K562 (cell line): ENCODE measurements around the gene IQSEC3.
"Not testable (repeated sequence)": the region's sequence is repeated elsewhere in the genome, so short reads cannot be mapped to it uniquely, and the experiment has no call there.

Experiments used
- ELF4 ChIP-seq: fragments of 450-650 bp; formaldehyde crosslinking; IDR thresholded peaks from 2 replicates; pipeline ENCODE4 v1.4.0; 2022; ENCODE audit warnings: missing genetic modification characterization
- EZH2 ChIP-seq: IDR thresholded peaks from 2 replicates; pipeline ENCODE4 v1.6.1; 2012; ENCODE audit warnings: low read depth, mild to moderate bottlenecking, inconsistent platforms, low read length, borderline replicate concordance
- GABPA ChIP-seq: fragments of 200-800 bp; sonication (Bioruptor generic); conservative IDR thresholded peaks from 2 replicates; pipeline ENCODE4 v1.6.1; 2016; ENCODE audit warnings: low read depth, missing genetic modification characterization, missing compliant biosample characterization
- PBX2 ChIP-seq, 2 experiments: IDR thresholded peaks in 1 of 2; conservative IDR thresholded peaks in 1 of 2; 2 replicates each; pipeline ENCODE4 v1.6.1; 2016; ENCODE audit warnings: low read depth in 2 of 2, mild to moderate bottlenecking in 1 of 2, missing compliant biosample characterization in 1 of 2, missing genetic modification characterization in 1 of 2, moderate library complexity in 1 of 2
- POLR2AphosphoS2 ChIP-seq: IDR thresholded peaks from 2 replicates; pipeline ENCODE4 v1.6.1; 2012; ENCODE audit warnings: low read length, improper control_type of control experiment
- ZNF12 ChIP-seq: sonication (generic); formaldehyde crosslinking; IDR thresholded peaks from 2 replicates; pipeline ENCODE4 v1.4.0; 2020; ENCODE audit warnings: mild to moderate bottlenecking, missing genetic modification reagents
- ZNF76 ChIP-seq: fragments of 250-450 bp; sonication (Bioruptor Pico); IDR thresholded peaks from 2 replicates; pipeline ENCODE4 v1.4.0; 2020; ENCODE audit warnings: mild to moderate bottlenecking, moderate library complexity, borderline replicate concordance
- TF ChIP-seq, protein P1 (sequence below): fragments of 450-650 bp; IDR thresholded peaks from 2 replicates; pipeline ENCODE4 v1.6.1; 2016; ENCODE audit warnings: borderline replicate concordance
- TF ChIP-seq, protein P2 (sequence below): fragments of 250-450 bp; sonication (Bioruptor Pico); IDR thresholded peaks from 2 replicates; pipeline ENCODE4 v1.5.0; 2020; ENCODE audit warnings: mild to moderate bottlenecking
- TF ChIP-seq, protein P3 (sequence below): fragments of 150-350 bp; IDR thresholded peaks from 2 replicates; pipeline ENCODE4 v1.6.1; 2014; ENCODE audit warnings: low read depth, mild to moderate bottlenecking, low read length, borderline replicate concordance
- TF ChIP-seq, protein P4 (sequence below), 3 experiments: IDR thresholded peaks in 2 of 3; conservative IDR thresholded peaks in 1 of 3; 2 replicates each; pipeline ENCODE4 v1.5.1; 2011 to 2012; ENCODE audit warnings: low read length in 3 of 3, mild to moderate bottlenecking in 3 of 3, control low read depth in 2 of 3, improper control_type of control experiment in 1 of 3, inconsistent platforms in 1 of 3, low read depth in 1 of 3, mixed read lengths in 1 of 3, moderate library complexity in 1 of 3; ENCODE audit not compliant: insufficient read depth in 2 of 3
- TF ChIP-seq, protein P5 (sequence below): sonication (generic); formaldehyde crosslinking; IDR thresholded peaks from 2 replicates; pipeline ENCODE4 v1.8.1; 2023; ENCODE audit warnings: mild to moderate bottlenecking, missing genetic modification reagents

GRCh38 chr12:133616-134232 is 67.2 kb downstream of the IQSEC3 start:
- TF ChIP-seq, protein P1, sequence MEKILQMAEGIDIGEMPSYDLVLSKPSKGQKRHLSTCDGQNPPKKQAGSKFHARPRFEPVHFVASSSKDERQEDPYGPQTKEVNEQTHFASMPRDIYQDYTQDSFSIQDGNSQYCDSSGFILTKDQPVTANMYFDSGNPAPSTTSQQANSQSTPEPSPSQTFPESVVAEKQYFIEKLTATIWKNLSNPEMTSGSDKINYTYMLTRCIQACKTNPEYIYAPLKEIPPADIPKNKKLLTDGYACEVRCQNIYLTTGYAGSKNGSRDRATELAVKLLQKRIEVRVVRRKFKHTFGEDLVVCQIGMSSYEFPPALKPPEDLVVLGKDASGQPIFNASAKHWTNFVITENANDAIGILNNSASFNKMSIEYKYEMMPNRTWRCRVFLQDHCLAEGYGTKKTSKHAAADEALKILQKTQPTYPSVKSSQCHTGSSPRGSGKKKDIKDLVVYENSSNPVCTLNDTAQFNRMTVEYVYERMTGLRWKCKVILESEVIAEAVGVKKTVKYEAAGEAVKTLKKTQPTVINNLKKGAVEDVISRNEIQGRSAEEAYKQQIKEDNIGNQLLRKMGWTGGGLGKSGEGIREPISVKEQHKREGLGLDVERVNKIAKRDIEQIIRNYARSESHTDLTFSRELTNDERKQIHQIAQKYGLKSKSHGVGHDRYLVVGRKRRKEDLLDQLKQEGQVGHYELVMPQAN, result not testable (repeated sequence)
- not testable (repeated sequence) for TF ChIP-seq ELF4; ZNF12 (CRISPR knock-in tag); PBX2 (CRISPR knock-in tag; IDR thresholded peaks at IDR 0.05; ENCODE audit: low read depth); PBX2 (tag; conservative IDR thresholded peaks at IDR 0.05; ENCODE audit: low read depth); ZNF76 (CRISPR knock-in tag); POLR2AphosphoS2; EZH2; GABPA
- TF ChIP-seq, protein P2, sequence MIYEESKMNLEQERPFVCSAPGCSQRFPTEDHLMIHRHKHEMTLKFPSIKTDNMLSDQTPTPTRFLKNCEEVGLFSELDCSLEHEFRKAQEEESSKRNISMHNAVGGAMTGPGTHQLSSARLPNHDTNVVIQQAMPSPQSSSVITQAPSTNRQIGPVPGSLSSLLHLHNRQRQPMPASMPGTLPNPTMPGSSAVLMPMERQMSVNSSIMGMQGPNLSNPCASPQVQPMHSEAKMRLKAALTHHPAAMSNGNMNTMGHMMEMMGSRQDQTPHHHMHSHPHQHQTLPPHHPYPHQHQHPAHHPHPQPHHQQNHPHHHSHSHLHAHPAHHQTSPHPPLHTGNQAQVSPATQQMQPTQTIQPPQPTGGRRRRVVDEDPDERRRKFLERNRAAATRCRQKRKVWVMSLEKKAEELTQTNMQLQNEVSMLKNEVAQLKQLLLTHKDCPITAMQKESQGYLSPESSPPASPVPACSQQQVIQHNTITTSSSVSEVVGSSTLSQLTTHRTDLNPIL (CRISPR knock-in tag), result not testable (repeated sequence)
- TF ChIP-seq, protein P3, sequence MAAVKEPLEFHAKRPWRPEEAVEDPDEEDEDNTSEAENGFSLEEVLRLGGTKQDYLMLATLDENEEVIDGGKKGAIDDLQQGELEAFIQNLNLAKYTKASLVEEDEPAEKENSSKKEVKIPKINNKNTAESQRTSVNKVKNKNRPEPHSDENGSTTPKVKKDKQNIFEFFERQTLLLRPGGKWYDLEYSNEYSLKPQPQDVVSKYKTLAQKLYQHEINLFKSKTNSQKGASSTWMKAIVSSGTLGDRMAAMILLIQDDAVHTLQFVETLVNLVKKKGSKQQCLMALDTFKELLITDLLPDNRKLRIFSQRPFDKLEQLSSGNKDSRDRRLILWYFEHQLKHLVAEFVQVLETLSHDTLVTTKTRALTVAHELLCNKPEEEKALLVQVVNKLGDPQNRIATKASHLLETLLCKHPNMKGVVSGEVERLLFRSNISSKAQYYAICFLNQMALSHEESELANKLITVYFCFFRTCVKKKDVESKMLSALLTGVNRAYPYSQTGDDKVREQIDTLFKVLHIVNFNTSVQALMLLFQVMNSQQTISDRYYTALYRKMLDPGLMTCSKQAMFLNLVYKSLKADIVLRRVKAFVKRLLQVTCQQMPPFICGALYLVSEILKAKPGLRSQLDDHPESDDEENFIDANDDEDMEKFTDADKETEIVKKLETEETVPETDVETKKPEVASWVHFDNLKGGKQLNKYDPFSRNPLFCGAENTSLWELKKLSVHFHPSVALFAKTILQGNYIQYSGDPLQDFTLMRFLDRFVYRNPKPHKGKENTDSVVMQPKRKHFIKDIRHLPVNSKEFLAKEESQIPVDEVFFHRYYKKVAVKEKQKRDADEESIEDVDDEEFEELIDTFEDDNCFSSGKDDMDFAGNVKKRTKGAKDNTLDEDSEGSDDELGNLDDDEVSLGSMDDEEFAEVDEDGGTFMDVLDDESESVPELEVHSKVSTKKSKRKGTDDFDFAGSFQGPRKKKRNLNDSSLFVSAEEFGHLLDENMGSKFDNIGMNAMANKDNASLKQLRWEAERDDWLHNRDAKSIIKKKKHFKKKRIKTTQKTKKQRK, result not testable (repeated sequence)
- TF ChIP-seq, protein P4, sequence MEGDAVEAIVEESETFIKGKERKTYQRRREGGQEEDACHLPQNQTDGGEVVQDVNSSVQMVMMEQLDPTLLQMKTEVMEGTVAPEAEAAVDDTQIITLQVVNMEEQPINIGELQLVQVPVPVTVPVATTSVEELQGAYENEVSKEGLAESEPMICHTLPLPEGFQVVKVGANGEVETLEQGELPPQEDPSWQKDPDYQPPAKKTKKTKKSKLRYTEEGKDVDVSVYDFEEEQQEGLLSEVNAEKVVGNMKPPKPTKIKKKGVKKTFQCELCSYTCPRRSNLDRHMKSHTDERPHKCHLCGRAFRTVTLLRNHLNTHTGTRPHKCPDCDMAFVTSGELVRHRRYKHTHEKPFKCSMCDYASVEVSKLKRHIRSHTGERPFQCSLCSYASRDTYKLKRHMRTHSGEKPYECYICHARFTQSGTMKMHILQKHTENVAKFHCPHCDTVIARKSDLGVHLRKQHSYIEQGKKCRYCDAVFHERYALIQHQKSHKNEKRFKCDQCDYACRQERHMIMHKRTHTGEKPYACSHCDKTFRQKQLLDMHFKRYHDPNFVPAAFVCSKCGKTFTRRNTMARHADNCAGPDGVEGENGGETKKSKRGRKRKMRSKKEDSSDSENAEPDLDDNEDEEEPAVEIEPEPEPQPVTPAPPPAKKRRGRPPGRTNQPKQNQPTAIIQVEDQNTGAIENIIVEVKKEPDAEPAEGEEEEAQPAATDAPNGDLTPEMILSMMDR (IDR thresholded peaks at IDR 0.05 in 2 of 3, conservative IDR thresholded peaks at IDR 0.05 in 1 of 3; ENCODE audit: insufficient read depth in 2 of 3, low read depth in 1 of 3, low read length in 3 of 3), result not testable (repeated sequence)
- TF ChIP-seq, protein P5, sequence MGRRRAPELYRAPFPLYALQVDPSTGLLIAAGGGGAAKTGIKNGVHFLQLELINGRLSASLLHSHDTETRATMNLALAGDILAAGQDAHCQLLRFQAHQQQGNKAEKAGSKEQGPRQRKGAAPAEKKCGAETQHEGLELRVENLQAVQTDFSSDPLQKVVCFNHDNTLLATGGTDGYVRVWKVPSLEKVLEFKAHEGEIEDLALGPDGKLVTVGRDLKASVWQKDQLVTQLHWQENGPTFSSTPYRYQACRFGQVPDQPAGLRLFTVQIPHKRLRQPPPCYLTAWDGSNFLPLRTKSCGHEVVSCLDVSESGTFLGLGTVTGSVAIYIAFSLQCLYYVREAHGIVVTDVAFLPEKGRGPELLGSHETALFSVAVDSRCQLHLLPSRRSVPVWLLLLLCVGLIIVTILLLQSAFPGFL (CRISPR knock-in tag), result not testable (repeated sequence)
